ENCODE data around the gene LAPTM4A.
"Not testable (repeated sequence)": the region's sequence is repeated elsewhere in the genome, so short reads cannot be mapped to it uniquely, and the experiment has no call there.

Gene LAPTM4A

GRCh38 chr2:20051532-20052228, at the start of gene LAPTM4A:
TSS of gene LAPTM4A (minus strand) at chr2:20051628. CDS start at chr2:20051520, 108 bp downstream.
- DNase-seq (ENCODE audit: low spot score): peak; percentile 99

GRCh38 chr2:20100711-20101110, 49.3 kb upstream of the LAPTM4A start:
- no peak for DNase-seq (ENCODE audit: low spot score)

- no peak for DNase-seq (ENCODE audit: low spot score)
Measured at GRCh38 chr2:20099780-20100179, 48.4 kb upstream of the LAPTM4A start.

- peak; percentile 82 for DNase-seq (ENCODE audit: low spot score)
Measured at GRCh38 chr2:20097889-20098714, 46.7 kb upstream of the LAPTM4A start.

GRCh38 chr2:20095469-20095868, 44.0 kb upstream of the LAPTM4A start:
- DNase-seq (ENCODE audit: low spot score): no peak

- DNase-seq (ENCODE audit: low spot score): no peak
Measured at GRCh38 chr2:20094955-20095354, 43.5 kb upstream of the LAPTM4A start.

- no peak for DNase-seq (ENCODE audit: low spot score)
Measured at GRCh38 chr2:20094142-20094755, 42.8 kb upstream of the LAPTM4A start.

- DNase-seq (ENCODE audit: low spot score): no peak
Measured at GRCh38 chr2:20093263-20094141, 42.1 kb upstream of the LAPTM4A start.

GRCh38 chr2:20092901-20093235, 41.4 kb upstream of the LAPTM4A start:
- no peak for DNase-seq (ENCODE audit: low spot score)

- DNase-seq (ENCODE audit: low spot score): no peak
Measured at GRCh38 chr2:20092226-20092900, 40.9 kb upstream of the LAPTM4A start.

- peak; percentile 71 for DNase-seq (ENCODE audit: low spot score)
Measured at GRCh38 chr2:20091305-20091991, 40.0 kb upstream of the LAPTM4A start.

GRCh38 chr2:20089715-20090464, 38.5 kb upstream of the LAPTM4A start:
- DNase-seq (ENCODE audit: low spot score): no peak

GRCh38 chr2:20085909-20086308, 34.5 kb upstream of the LAPTM4A start:
- not testable (repeated sequence) for DNase-seq (ENCODE audit: low spot score)

GRCh38 chr2:20082812-20083211, 31.4 kb upstream of the LAPTM4A start:
- not testable (repeated sequence) for DNase-seq (ENCODE audit: low spot score)

GRCh38 chr2:20081841-20082240, 30.4 kb upstream of the LAPTM4A start:
- DNase-seq (ENCODE audit: low spot score): no peak

- no peak for DNase-seq (ENCODE audit: low spot score)
Measured at GRCh38 chr2:20080839-20081415, 29.5 kb upstream of the LAPTM4A start.

GRCh38 chr2:20080428-20080827, 29.0 kb upstream of the LAPTM4A start:
- DNase-seq (ENCODE audit: low spot score): no peak

- DNase-seq (ENCODE audit: low spot score): no peak
Measured at GRCh38 chr2:20079546-20080115, 28.2 kb upstream of the LAPTM4A start.

GRCh38 chr2:20077411-20077940, 26.0 kb upstream of the LAPTM4A start:
- DNase-seq (ENCODE audit: low spot score): no peak

Data from kidney capillary endothelial cell (primary cell).